ENCODE results near the gene PTPRD.
"Not testable (repeated sequence)": the region's sequence is repeated elsewhere in the genome, so short reads cannot be mapped to it uniquely, and the experiment has no call there.

PTPRD gene

DNA sequence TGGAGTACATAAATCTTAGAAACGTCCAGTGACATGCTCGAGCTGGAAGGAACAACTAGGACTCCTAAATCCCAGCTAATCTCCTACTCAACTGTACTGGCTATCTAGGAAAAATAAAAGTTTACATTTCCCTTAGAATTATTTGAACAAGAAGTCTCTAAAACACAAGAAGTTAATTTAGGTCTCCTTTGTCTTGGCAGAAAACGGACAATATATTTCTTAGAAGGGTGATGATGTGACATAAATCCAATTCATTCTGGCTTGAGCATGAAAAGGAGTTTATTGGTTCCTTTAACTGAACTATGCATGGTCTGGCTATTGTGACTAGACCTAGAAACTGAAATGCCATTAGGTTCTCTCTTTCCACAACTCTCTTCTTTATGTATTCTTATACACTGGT lies 1571.0 kb downstream of the PTPRD start:
- no peak for DNase-seq (ENCODE audit: low spot score)
- TF ChIP-seq, protein P1, sequence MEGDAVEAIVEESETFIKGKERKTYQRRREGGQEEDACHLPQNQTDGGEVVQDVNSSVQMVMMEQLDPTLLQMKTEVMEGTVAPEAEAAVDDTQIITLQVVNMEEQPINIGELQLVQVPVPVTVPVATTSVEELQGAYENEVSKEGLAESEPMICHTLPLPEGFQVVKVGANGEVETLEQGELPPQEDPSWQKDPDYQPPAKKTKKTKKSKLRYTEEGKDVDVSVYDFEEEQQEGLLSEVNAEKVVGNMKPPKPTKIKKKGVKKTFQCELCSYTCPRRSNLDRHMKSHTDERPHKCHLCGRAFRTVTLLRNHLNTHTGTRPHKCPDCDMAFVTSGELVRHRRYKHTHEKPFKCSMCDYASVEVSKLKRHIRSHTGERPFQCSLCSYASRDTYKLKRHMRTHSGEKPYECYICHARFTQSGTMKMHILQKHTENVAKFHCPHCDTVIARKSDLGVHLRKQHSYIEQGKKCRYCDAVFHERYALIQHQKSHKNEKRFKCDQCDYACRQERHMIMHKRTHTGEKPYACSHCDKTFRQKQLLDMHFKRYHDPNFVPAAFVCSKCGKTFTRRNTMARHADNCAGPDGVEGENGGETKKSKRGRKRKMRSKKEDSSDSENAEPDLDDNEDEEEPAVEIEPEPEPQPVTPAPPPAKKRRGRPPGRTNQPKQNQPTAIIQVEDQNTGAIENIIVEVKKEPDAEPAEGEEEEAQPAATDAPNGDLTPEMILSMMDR (IDR thresholded peaks at IDR 0.05; ENCODE audit: extremely low read depth, missing control alignments) = no peak

DNA sequence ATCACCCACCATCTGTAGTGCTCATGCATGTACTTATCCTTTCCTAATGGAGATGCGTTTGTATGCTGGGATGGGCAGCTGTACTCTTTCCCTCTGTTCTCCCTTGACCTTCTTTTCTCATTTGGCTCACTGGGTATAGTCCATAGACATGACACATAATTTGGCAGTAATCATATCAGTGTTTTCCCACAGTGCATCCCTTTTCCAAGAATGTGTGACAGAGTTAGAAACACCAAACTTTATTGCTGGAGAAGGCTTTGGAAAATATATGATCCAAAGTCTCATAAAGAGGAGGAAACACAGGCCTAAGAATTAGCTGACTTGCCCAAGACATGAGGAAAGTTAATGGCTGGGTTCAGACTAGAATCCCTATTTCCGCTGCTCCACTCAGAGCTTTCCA lies 1579.8 kb downstream of the PTPRD start:
- DNase-seq (ENCODE audit: low spot score) = no peak
- TF ChIP-seq, protein P1 (IDR thresholded peaks at IDR 0.05; ENCODE audit: extremely low read depth, missing control alignments) = no peak

DNA sequence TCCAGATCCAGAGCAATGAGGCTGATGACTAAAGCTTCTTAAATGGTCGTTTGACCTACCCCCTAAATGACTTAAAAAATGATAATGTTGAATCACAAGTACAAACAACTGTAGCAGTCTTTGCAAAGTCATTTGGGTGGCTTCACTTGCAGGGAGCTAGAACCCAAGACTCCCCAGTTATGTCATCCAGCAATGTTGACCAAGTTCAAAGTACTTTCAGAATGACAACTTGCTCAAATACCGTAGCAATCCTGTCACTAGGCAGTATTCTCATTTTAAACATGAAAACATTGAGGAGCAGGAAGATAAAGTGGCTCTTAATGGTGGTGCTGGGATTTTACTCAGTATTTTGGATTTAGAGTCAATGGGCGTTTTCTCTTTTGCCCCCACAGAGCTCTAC lies 1596.2 kb downstream of the PTPRD start:
- DNase-seq (ENCODE audit: low spot score) = no peak

DNA sequence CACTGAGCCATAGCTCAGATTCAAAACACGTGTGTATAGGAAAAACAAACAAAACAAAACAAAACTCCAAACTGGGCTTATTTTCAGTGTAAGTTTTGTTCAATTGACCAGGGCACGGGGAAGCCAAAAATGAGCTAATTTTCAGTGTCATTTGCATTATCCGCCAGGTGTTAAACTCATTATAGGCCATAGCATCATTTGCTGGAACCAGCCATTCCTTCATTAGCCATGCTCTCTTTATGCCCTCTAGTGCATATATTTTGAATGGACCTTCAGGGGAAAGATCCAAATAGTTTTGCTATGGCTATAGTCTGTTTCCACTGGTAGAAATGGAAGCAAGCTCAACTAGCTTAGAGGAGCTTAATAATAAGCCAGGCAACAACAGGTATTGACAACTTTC lies 1608.0 kb downstream of the PTPRD start:
- TF ChIP-seq, protein P1 (IDR thresholded peaks at IDR 0.05; ENCODE audit: extremely low read depth, missing control alignments) = no peak
- DNase-seq (ENCODE audit: low spot score) = no peak

More for the DNA sequence above, 1596.2 kb downstream of the PTPRD start:
- TF ChIP-seq, protein P1 (IDR thresholded peaks at IDR 0.05; ENCODE audit: extremely low read depth, missing control alignments) = no peak

DNA sequence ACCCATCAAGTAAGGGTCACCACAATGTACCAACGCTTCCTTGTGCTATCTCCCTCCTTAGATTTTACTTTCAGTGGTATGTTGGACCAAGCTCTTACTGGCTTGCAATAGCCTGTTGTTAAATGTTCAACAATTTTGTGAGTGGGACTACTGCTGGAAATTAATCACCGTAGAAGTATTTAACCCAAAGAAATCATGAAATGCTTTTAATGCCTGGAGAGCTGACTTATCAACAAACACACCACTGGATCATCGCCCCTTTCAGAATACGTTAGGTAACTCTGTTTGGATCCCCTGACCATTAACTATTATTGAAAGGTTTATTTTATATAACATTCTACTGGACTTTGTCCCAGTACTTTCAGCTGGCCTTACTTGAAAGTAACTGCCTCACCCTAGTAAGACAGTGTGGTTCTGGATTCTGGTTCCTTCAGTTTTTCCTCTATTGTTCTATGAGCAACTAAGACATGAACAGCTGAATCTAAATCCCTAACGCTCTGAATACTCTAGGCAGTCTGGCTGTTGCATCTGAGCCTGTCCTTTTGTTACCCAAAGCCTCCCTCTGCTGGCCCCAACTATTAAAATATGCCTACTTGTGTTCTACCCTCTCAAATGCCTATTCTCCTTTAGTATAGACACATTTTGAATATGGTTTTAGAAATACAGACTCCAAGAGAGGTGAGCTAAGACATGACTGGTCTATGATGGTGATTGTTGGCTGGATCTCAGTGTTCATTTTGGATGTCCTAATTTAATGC lies 1609.8 kb downstream of the PTPRD start:
- no peak for DNase-seq (ENCODE audit: low spot score)
- TF ChIP-seq, protein P1 (IDR thresholded peaks at IDR 0.05; ENCODE audit: extremely low read depth, missing control alignments) = no peak

DNA sequence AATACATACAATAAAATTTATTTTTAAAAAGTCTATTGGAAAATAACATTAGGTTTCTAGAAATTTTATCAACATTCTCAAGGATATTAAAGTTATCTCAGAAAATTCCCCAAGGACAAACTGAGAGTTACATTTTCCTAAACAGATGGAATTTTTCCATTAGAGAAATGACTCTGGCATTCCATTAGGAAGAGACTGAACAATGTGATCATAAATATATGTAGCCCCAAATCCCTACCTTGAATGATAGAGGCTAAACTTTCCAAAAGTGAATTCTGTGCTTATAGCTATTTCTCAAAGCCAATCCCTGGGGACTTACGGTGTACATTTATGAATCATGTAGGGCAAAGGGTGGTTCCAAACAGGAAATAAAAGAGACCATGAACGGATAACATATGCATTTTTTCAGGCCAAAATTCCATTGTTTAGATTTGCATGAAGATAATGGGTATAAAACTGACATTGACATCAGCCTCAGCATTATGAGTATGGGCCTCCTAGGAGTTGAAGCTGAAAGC lies 1632.2 kb downstream of the PTPRD start:
- DNase-seq (ENCODE audit: low spot score) = no peak
- TF ChIP-seq, protein P1 (IDR thresholded peaks at IDR 0.05; ENCODE audit: extremely low read depth, missing control alignments) = no peak

DNA sequence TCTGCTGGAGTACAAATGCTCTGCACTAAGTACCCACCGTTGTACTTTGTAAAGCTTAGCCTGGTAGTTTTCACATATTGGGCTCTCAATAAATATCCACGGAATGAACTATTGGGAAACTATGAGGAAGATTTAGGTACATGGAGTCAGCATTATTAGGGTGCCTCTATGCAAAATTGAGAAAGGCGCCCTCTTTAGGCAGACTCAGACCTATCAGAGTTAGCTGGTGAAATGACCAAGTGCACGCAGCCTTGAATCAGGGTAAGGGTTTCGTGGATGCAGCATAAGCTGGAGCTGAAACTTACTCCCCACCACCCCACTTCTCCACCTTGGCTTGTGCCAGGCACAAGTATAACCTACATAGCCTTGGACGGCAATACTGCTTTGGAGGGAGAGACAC lies 1634.5 kb downstream of the PTPRD start:
- no peak for DNase-seq (ENCODE audit: low spot score)
- TF ChIP-seq, protein P1 (IDR thresholded peaks at IDR 0.05; ENCODE audit: extremely low read depth, missing control alignments) = no peak

DNA sequence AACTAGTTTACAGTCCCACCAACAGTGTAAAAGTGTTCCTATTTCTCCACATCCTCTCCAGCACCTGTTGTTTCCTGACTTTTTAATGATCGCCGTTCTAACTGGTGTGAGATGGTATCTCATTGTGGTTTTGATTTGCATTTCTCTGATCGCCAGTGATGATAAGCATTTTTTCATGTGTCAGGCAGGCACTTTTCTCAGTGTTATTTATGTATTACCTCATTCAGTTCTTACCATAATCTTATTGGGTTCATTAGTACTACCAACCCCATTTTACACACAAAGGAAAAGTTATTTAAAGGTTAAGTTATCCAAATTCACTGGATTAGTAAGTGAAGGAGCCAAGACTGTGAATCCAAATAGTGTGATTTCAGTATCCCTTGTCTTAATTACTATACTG lies 1644.5 kb downstream of the PTPRD start:
- not testable (repeated sequence) for DNase-seq (ENCODE audit: low spot score)

Data from GM20000 (cell line).